Colonic mucosa (tissue), 4 donors: ENCODE measurements around the gene DZANK1. TPM values are rescaled to one million over a fixed set of nuclear protein-coding genes. Genes with fewer than 3 reads are reported as not detected.

Experiments used
- DNase-seq: peaks from one replicate; pipeline ENCODE4 v3.0.0-alpha.2; 2020
- H3K27ac ChIP-seq: fragments of 200-600 bp; one replicate; pipeline ENCODE4 v1.8.0; 2021
- H3K27me3 ChIP-seq: fragments of 200-600 bp; one replicate; pipeline ENCODE4 v1.8.0; 2021
- H3K36me3 ChIP-seq: fragments of 200-600 bp; one replicate; pipeline ENCODE4 v1.8.0; 2021
- H3K4me1 ChIP-seq: fragments of 200-600 bp; one replicate; pipeline ENCODE4 v1.8.0; 2021; ENCODE audit warnings: mild to moderate bottlenecking
- H3K4me3 ChIP-seq: fragments of 200-600 bp; one replicate; pipeline ENCODE4 v1.8.0; 2021
- H3K9ac ChIP-seq, 2 donors: one replicate each; pipeline ENCODE4 v1.7.0; 2013; ENCODE audit warnings: control low read depth in 2 of 2, low read depth in 2 of 2, low read length in 2 of 2
- H3K9me3 ChIP-seq: fragments of 200-600 bp; one replicate; pipeline ENCODE4 v1.8.0; 2021
- intact Hi-C: fragments of 100-400 bp; cut with DNase I; formaldehyde crosslinking; loops from one replicate; pipeline ENCODE4 v1.14.1; 2022
- total RNA-seq, 2 donors: library from RNA; stranded (reverse); fragmentation: NEBNext Ultra II Directional in 1 of 2; extraction: Animal tissue kit (Norgen Biotek cat#: 25700) in 1 of 2; gene quantifications; one replicate each; pipeline ENCODE4 v1.2.1, GENCODE V29; 2021
- TF ChIP-seq, protein P1 (sequence below): fragments of 200-600 bp; IDR thresholded peaks from one replicate; pipeline ENCODE4 v1.8.0; 2022; ENCODE audit warnings: antibody characterized with exemption, mild to moderate bottlenecking
- donor health status: healthy.
- donor health status: DM: no; HTN: no; CAD: no.
- donor health status: DM: no; HTN: no; CAD: no.

DZANK1 gene
- total RNA-seq, 2 donors from 2014 or later = 1.2 to 1.4 TPM

- TF ChIP-seq, protein P1, sequence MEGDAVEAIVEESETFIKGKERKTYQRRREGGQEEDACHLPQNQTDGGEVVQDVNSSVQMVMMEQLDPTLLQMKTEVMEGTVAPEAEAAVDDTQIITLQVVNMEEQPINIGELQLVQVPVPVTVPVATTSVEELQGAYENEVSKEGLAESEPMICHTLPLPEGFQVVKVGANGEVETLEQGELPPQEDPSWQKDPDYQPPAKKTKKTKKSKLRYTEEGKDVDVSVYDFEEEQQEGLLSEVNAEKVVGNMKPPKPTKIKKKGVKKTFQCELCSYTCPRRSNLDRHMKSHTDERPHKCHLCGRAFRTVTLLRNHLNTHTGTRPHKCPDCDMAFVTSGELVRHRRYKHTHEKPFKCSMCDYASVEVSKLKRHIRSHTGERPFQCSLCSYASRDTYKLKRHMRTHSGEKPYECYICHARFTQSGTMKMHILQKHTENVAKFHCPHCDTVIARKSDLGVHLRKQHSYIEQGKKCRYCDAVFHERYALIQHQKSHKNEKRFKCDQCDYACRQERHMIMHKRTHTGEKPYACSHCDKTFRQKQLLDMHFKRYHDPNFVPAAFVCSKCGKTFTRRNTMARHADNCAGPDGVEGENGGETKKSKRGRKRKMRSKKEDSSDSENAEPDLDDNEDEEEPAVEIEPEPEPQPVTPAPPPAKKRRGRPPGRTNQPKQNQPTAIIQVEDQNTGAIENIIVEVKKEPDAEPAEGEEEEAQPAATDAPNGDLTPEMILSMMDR = no peak
- H3K27me3 ChIP-seq = no peaks in the 10 kb centered on the region
- H3K4me1 ChIP-seq = no peaks in the 10 kb centered on the region
- intact Hi-C loops = no loop called here
- no peaks in the 10 kb centered on the region for H3K36me3 ChIP-seq
- DNase-seq = no peak
- H3K27ac ChIP-seq = no peak overlapping the region
- H3K9me3 ChIP-seq = no peaks in the 10 kb centered on the region
- no peak overlapping the region for H3K9ac ChIP-seq
- H3K4me3 ChIP-seq = no peak overlapping the region
Observed at GRCh38 chr20:18440403-18440802, 26.4 kb downstream of the DZANK1 start.

- intact Hi-C loops = no loop called here
- H3K4me3 ChIP-seq = no peak overlapping the region
- TF ChIP-seq, protein P1 = no peak
- H3K9me3 ChIP-seq = no peaks in the 10 kb centered on the region
- no peak overlapping the region for H3K9ac ChIP-seq
- H3K27me3 ChIP-seq = no peaks in the 10 kb centered on the region
- no peak for DNase-seq
- no peaks in the 10 kb centered on the region for H3K36me3 ChIP-seq
- H3K27ac ChIP-seq = no peak overlapping the region
- H3K4me1 ChIP-seq = no peaks in the 10 kb centered on the region
Observed at GRCh38 chr20:18436847-18437246, 30.0 kb downstream of the DZANK1 start.

DNA sequence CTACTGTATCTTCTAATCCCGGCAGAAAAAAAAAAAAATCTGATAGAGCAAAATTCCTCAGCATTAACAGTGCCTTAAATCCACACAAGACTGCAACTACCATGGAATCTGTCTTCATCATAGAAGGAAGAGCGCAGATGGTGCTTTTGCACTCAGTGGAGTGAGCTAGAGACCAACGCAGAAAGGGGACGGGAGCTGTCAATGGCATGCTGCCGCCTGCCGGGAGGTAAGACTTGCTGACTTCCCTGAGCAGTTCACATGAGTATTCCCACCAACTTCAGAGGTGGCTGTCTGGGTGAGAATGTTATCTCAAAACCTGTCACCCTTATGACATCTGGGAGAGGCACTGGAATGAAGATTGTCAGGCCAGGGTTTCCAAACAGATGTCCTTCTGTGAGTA is 35.6 kb downstream of the DZANK1 start:
- H3K27ac ChIP-seq = no peak overlapping the region
- H3K4me1 ChIP-seq = no peaks in the 10 kb centered on the region
- no peaks in the 10 kb centered on the region for H3K27me3 ChIP-seq
- no peak for DNase-seq
- intact Hi-C loops = no loop called here
- H3K9me3 ChIP-seq = no peaks in the 10 kb centered on the region
- H3K4me3 ChIP-seq = no peak overlapping the region
- TF ChIP-seq, protein P1 = no peak
- no peaks in the 10 kb centered on the region for H3K36me3 ChIP-seq
- no peak overlapping the region for H3K9ac ChIP-seq

GRCh38 chr20:18430172-18430826 is 36.5 kb downstream of the DZANK1 start:
- TF ChIP-seq, protein P1 = no peak
- H3K27ac ChIP-seq = no peak overlapping the region
- no peaks in the 10 kb centered on the region for H3K4me1 ChIP-seq
- H3K4me3 ChIP-seq = no peak overlapping the region
- no peaks in the 10 kb centered on the region for H3K36me3 ChIP-seq
- intact Hi-C loops = no loop called here
- H3K27me3 ChIP-seq = no peaks in the 10 kb centered on the region
- H3K9me3 ChIP-seq = no peaks in the 10 kb centered on the region
- H3K9ac ChIP-seq = no peak overlapping the region
- peak; percentile 41 for DNase-seq

DNA sequence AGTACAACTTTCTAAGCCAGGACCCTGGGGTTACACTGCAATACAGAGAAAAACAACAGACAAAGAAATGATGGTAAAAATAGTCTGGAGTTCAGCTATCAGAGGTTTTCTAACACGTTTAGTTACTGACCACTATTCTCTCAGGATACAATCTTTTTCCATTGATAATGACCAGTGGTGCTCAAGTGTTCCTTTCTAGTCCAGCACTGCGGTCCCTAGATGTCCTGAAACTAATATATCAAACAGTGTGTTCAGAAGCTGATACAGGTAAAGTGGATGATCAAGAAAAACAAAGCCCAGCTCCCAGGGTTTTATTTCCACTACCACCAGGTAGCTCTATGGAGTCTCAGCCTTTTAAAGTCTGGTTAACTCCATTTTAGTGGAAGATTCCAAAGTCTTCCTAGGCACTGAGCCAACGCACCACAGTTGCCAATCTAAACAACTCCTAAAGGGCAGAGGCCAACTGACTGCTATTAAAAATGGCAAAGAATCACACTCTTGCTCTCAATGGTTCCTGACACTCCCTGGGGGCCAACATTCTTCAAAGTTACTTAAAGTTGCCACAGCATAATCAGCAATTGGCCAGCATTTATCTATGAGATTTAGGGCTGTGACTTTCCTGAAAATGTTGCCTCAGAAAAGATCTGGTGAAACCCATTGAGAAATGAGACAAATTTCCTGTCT is 38.2 kb downstream of the DZANK1 start:
- Histone ChIP-seq H3K4me1 (no peaks in the 10 kb centered on the region), H3K27me3 (no peaks in the 10 kb centered on the region), H3K36me3 (no peaks in the 10 kb centered on the region), H3K9ac (no peak overlapping the region), H3K9me3 (no peaks in the 10 kb centered on the region), H3K27ac (peak overlapping the region; percentile 60), H3K4me3 (no peak overlapping the region)
- intact Hi-C loops = no loop called here
- TF ChIP-seq, protein P1 = no peak
- peak; percentile 88 for DNase-seq
